ENCODE data around the gene ADAMTSL1.

The ADAMTSL1 gene

DNA sequence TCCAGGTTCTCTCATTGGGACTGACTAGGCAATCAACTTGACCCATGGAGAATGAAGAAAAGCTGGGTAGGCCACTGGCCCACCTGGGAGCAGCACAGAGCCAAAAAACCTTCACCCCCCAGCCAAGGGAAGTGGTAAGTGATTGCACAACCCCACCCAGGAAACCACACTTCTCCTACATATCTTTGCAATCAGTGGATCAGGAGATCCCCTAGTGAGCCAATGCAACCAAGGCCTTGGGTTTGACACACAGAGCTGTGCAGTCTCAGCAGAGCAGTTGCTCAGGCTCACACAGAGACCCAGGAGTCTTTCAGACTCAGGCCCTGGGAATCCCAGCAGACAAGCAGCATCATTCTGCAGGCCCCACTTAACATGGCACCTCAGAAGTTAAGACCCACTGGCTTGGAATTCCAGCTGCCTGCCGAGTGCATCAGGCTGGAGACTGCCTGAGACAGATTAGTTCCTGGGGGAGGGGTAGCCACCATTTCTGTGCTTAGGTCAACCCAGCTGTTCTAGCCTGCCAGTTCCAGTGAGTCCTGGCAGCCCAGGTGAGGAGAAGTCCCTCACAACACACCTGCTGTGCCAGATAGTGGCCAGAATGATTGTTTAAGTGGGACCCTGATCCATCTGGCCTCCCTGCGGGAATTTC is 422.7 kb downstream of the ADAMTSL1 start:
- TF ChIP-seq, protein P1, sequence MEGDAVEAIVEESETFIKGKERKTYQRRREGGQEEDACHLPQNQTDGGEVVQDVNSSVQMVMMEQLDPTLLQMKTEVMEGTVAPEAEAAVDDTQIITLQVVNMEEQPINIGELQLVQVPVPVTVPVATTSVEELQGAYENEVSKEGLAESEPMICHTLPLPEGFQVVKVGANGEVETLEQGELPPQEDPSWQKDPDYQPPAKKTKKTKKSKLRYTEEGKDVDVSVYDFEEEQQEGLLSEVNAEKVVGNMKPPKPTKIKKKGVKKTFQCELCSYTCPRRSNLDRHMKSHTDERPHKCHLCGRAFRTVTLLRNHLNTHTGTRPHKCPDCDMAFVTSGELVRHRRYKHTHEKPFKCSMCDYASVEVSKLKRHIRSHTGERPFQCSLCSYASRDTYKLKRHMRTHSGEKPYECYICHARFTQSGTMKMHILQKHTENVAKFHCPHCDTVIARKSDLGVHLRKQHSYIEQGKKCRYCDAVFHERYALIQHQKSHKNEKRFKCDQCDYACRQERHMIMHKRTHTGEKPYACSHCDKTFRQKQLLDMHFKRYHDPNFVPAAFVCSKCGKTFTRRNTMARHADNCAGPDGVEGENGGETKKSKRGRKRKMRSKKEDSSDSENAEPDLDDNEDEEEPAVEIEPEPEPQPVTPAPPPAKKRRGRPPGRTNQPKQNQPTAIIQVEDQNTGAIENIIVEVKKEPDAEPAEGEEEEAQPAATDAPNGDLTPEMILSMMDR (IDR thresholded peaks at IDR 0.05; ENCODE audit: low read depth, low read length, missing control alignments) = no peak
- no peak for DNase-seq (ENCODE audit: low read depth)
- H3K4me3 ChIP-seq (ENCODE audit: low read depth, low read length) = no peak overlapping the region

DNA sequence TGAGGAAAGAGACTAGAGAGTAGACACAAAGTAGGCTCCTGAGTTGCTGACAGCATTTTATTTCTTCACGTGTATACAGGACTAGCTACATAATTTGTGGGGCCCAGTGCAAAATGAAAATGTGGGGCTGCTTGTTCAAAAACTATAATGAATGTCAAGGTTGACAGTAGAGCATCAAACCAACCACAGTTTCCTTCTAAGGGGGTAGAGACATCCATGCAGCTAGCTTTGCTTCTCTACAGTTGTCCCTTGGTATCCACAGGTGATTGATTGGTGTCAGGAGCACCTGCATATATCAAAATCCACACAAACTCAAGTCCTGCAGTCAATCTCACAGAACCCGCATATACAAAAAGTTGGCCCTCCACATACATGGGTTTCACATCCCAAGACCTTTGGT is 429.5 kb downstream of the ADAMTSL1 start:
- no peak for DNase-seq (ENCODE audit: low read depth)

DNA sequence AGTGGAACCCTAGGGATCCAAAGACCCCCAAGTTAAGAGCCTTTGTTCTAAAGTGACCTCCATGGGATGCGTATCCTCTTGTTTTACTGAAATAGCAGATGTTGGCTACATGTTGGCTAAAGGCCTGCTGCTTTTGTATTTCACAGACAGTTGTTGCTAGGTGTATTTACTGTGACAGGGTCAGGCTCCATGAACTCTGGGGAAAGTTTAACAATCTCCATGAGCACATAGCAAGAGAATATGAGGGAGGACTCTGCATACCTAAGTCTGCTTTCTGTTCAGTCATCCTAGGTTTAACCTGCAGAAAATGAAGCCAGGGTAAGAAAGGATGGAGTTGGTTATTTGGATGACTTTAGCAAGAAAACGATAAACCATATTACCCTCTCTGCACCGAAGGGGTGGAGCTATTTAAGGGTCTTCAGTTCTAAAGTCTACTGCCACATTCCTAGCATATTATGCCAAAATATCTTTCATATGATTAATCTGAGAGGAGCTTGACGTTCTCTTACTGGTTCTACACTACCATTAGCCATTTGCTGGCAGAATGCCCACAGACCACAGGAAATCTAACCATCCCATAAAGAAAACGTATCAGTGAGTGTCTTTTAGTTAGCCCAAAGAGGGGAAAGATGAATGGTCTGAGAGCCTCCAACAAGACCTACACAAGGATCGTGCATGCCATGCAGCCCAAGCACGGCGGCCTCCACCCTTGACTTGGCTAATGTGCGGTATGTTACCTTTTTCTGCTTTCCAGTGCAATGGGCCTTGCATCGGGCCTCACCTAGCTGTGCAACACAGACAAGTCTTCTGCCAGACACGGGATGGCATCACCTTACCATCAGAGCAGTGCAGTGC is 431.3 kb downstream of the ADAMTSL1 start:
- DNase-seq (ENCODE audit: low read depth) = no peak
- TF ChIP-seq, protein P1 (IDR thresholded peaks at IDR 0.05; ENCODE audit: low read depth, low read length, missing control alignments) = no peak
- no peak overlapping the region for H3K4me3 ChIP-seq (ENCODE audit: low read depth, low read length)

More for the DNA sequence above, 429.5 kb downstream of the ADAMTSL1 start:
- TF ChIP-seq, protein P1 (IDR thresholded peaks at IDR 0.05; ENCODE audit: low read depth, low read length, missing control alignments) = no peak
- H3K4me3 ChIP-seq (ENCODE audit: low read depth, low read length) = no peak overlapping the region

DNA sequence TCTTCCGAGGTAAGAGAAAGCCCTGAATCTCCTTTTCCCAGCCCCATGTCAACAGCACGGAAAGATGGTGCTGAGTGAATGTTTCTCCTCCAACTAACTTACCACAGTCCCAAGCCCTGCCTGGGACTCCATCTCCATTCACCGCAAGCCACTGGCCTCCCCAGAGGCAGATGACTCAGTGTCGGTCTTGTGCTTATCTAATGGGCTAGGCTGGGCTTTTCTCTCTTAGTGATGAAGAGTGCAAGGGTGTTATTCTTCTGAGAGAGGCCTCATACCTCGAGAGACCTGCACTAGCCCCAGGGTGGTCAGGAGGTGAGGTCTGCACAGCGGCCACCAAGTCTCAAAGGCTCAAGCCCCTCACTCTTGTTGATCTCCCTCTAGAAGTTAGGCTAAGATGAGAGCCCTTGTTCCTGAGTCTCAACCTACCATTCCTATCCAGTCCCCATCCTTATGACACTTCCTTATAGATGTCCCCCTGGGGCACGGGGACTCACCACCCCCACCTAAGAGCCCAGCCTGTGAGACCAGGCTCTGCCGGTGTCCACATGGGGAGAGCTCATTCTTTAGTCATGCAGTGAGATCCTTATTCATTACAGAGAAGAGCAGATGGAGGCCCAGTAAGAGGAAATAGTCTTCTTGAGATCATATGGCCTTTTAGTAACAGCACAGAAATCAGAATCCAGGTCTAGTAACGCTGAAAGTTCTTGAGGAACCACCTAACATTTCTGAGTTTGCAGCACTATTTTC is 432.1 kb downstream of the ADAMTSL1 start:
- TF ChIP-seq, protein P1 (IDR thresholded peaks at IDR 0.05; ENCODE audit: low read depth, low read length, missing control alignments) = no peak
- H3K4me3 ChIP-seq (ENCODE audit: low read depth, low read length) = no peak overlapping the region
- DNase-seq (ENCODE audit: low read depth) = no peak

DNA sequence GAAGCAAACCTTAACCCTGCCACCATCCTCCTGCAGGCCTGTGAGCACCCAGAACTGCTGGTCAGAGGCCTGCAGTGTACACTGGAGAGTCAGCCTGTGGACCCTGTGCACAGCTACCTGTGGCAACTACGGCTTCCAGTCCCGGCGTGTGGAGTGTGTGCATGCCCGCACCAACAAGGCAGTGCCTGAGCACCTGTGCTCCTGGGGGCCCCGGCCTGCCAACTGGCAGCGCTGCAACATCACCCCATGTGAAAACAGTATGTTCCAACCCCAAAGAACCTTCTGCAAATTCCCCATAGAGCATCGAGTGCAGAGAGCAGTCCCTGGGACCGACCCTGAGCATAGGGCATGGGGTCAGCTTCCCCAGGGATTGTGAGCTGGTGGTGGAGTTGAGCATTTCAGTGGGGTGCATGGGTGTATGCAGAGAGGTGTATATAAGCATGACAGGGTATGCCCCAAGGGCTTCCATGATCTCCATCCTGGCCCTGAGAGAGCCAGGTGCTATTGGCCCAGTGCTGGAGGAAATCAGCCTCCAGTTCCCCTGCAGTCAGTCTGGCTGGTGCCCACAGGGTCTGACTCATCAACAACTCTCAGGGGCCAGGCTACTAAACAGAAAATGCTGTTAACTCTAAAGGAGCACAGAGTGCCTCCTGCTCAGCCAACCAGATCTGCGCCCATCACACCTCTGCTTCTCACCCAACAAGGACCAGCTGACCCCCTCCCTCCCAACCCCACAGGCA is 432.9 kb downstream of the ADAMTSL1 start:
- no peak for DNase-seq (ENCODE audit: low read depth)
- no peak overlapping the region for H3K4me3 ChIP-seq (ENCODE audit: low read depth, low read length)
- TF ChIP-seq, protein P1 (IDR thresholded peaks at IDR 0.05; ENCODE audit: low read depth, low read length, missing control alignments) = no peak

DNA sequence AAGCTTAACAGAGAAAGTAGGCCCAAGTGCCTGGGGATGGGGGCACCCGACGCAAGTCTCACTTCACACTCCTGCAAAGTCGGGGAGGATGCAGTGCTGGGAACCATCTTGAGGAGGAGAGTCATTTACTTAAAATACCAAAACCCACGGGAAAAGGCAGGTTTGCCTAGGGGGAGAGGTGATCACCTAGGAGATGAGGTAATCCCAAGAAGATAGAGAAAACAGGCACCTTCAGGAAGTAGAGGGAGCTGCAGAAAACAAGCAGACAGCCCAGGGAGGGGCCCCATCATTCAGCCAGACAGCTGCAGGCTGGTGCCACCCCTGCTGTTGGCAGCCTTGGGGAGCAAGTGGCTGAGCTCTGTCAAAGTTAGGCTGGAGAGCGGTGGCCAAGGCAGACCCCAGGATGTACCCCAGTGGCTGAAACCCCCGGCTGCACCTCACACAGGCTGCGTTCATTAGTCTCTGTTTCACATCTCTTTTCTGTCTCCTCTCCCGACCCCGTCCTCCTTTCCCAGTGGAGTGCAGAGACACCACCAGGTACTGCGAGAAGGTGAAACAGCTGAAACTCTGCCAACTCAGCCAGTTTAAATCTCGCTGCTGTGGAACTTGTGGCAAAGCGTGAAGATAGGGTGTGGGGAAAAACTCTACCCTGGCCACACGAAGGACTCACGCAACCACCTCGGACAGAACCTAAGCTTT is 434.1 kb downstream of the ADAMTSL1 start:
- TF ChIP-seq, protein P1 (IDR thresholded peaks at IDR 0.05; ENCODE audit: low read depth, low read length, missing control alignments) = no peak
- H3K4me3 ChIP-seq (ENCODE audit: low read depth, low read length) = no peak overlapping the region
- DNase-seq (ENCODE audit: low read depth) = no peak

All from GM12864 (cell line).